Suprapubic skin (tissue), 4 donors: Measurements from ENCODE around the gene RNASEL.

Source experiments
- CTCF ChIP-seq, 2 donors: fragments of 200-600 bp in 1 of 2; fragments of 450-650 bp in 1 of 2; sonication (generic) in 1 of 2; IDR thresholded peaks; one replicate each; pipeline ENCODE4 v1.5.1; 2016 to 2019; ENCODE audit warnings: antibody characterized with exemption in 2 of 2, mild to moderate bottlenecking in 1 of 2, moderate library complexity in 1 of 2
- EP300 ChIP-seq: sonication (generic); formaldehyde crosslinking; IDR thresholded peaks from one replicate; pipeline ENCODE4 v1.6.1; 2017; ENCODE audit warnings: antibody characterized with exemption
- POLR2A ChIP-seq, 2 donors: fragments of 450-650 bp; IDR thresholded peaks; one replicate each; pipeline ENCODE4 v1.6.1; 2017; ENCODE audit warnings: antibody characterized with exemption in 2 of 2, mild to moderate bottlenecking in 2 of 2, moderate library complexity in 2 of 2
- POLR2AphosphoS5 ChIP-seq, 3 donors: sonication (generic); formaldehyde crosslinking; IDR thresholded peaks; one replicate each; pipeline ENCODE4 v1.6.1; 2017; ENCODE audit warnings: antibody characterized with exemption in 3 of 3

GRCh38 chr1:182533896-182534295, 55.2 kb downstream of the RNASEL start:
- no peak for TF ChIP-seq CTCF (IDR thresholded peaks at IDR 0.05)
- no peak for TF ChIP-seq POLR2AphosphoS5 (IDR thresholded peaks at IDR 0.05)
- TF ChIP-seq POLR2A (IDR thresholded peaks at IDR 0.05): no peak
- no peak for TF ChIP-seq EP300
